ENCODE measurements around the gene GOLM1.

GOLM1 gene

DNA sequence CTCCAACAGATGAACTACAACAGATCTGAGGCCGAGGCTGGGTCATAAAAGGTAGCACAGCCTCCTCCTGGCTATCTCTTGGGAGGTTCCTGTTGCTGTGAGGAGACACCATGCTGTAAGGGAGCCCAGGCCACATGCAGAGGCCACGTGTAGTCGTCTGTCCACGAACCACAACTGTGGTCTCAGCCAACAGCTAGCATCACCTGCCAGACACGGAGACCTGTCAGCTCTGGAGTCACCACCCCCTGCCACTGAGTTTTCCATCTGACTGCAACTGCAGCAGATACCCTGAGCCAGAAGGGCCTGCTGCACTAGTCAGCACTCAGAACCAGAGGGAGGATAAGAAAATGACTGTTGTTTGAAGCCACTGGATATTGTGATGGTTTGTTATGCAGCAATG is 12.7 kb upstream of the GOLM1 start:
- DNase-seq (ENCODE audit: low read depth), result no peak
- TF ChIP-seq, protein P1, sequence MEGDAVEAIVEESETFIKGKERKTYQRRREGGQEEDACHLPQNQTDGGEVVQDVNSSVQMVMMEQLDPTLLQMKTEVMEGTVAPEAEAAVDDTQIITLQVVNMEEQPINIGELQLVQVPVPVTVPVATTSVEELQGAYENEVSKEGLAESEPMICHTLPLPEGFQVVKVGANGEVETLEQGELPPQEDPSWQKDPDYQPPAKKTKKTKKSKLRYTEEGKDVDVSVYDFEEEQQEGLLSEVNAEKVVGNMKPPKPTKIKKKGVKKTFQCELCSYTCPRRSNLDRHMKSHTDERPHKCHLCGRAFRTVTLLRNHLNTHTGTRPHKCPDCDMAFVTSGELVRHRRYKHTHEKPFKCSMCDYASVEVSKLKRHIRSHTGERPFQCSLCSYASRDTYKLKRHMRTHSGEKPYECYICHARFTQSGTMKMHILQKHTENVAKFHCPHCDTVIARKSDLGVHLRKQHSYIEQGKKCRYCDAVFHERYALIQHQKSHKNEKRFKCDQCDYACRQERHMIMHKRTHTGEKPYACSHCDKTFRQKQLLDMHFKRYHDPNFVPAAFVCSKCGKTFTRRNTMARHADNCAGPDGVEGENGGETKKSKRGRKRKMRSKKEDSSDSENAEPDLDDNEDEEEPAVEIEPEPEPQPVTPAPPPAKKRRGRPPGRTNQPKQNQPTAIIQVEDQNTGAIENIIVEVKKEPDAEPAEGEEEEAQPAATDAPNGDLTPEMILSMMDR (conservative IDR thresholded peaks at IDR 0.05; ENCODE audit: control insufficient read depth, insufficient read depth, low read depth, low read length), result no peak
- H3K4me3 ChIP-seq (ENCODE audit: control insufficient read depth, low read depth, low read length), result no peak overlapping the region

DNA sequence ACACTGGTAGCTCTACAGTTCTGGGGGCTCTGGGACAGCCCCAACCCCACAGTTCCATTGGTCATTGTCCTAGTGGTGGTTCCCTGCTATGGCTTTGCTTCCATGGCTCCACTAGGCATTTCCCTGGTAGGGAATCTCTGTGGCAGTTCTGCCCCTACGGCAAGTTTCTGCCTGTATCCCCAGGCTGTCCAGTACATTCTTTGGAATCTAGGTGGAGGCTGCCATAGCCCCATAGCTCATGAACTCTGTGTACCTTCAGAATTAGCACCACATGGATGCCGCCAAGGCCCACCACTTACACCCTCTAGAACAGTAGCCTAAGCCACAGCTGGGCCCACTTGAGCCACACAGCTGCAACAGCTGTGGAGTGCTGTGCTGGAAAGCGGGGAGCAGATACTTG is 3.3 kb upstream of the GOLM1 start:
- no peak overlapping the region for H3K4me3 ChIP-seq (ENCODE audit: control insufficient read depth, low read depth, low read length)
- TF ChIP-seq, protein P1 (conservative IDR thresholded peaks at IDR 0.05; ENCODE audit: control insufficient read depth, insufficient read depth, low read depth, low read length), result no peak
- DNase-seq (ENCODE audit: low read depth), result no peak

DNA sequence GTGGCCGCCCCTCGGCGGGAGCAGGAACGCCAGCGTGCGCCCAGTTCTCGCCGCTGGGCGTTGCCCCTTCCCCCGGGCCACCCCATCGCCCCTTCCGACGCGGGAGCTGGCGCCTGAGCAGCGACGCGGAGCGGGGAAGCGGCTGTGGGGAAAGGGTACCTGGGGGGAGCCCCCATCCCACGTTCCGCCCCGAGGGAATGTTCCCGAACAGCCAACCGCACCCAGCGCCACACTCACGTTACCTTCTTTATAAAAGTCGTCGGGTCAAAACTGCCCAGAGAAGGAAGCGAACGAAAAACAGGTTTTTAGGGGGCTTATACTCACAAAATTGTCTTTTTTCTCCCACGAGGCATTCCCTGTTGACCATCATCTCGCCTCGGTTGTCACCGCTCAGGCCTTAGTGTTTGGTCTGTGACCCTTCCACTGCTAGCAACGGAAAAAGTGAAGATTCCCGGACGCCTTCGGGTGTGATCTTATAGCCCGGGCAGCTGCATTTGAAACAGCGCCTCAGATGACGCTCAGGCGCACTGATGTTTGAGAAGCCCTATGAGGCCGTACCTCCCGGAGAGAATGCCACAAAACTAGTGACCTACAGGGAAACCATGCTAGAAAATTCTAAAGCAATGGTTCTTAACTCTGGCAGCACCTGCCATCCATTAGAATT is 475 bp upstream of the GOLM1 start:
- DNase-seq (ENCODE audit: low read depth), result peak; percentile 66
- TF ChIP-seq, protein P1 (conservative IDR thresholded peaks at IDR 0.05; ENCODE audit: control insufficient read depth, insufficient read depth, low read depth, low read length), result no peak
- peak overlapping the region; percentile 57 for H3K4me3 ChIP-seq (ENCODE audit: control insufficient read depth, low read depth, low read length)

DNA sequence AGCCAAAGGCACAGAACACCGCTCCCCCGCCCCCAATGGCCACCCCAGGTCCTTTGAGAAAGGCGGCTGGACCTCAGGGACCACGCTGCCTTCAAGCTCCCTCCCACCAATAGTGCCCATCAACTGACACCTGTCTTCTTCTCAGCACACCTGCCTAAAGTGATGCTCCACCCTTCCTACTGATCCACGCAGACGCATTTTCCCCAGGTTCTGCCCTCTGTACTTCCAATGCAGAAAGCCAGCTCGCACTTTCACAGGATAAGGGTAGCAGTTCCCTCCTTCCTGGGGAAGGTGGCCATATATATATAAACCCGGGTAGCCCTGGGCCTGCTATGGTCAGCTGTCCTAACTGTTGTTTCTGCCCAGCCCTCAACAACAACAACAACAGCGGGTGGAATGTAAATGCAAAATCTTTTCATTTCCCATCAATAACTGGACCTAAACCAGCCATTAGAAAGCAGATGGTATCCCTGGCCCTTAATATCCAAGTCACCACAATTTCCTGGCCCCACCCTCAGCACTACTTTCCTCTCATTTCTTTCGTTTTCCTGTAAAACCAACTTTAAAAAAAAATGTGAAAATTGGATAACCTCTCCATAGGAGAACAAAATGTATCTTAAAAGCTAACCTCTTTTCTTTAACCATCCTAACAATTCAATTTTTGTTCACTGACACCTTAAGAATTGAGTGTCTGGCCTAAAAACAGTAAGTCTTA is 1.7 kb downstream of the GOLM1 start:
- DNase-seq (ENCODE audit: low read depth), result no peak
- peak overlapping the region; percentile 70 for H3K4me3 ChIP-seq (ENCODE audit: control insufficient read depth, low read depth, low read length)
- TF ChIP-seq, protein P1 (conservative IDR thresholded peaks at IDR 0.05; ENCODE audit: control insufficient read depth, insufficient read depth, low read depth, low read length), result no peak

DNA sequence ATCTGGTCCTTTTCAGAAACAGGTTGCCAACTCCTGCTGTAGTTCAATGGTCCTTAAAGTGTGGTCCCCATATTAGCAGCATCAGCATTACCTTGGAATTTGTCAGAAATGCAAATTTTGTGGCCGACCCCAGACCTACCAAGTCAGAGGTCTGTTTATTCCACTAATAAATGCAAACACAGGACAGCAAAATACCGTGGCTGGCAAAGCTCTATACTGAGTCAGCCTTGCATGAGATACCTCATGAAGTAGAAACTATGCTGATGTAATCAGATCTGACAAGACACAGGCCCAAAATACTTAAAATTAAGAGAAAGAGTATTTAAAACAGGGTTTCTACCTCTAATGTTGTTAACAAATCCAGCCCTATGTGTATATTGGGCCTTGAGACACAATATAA is 3.0 kb downstream of the GOLM1 start:
- TF ChIP-seq, protein P1 (conservative IDR thresholded peaks at IDR 0.05; ENCODE audit: control insufficient read depth, insufficient read depth, low read depth, low read length), result no peak
- DNase-seq (ENCODE audit: low read depth), result peak; percentile 52
- no peak overlapping the region for H3K4me3 ChIP-seq (ENCODE audit: control insufficient read depth, low read depth, low read length)

DNA sequence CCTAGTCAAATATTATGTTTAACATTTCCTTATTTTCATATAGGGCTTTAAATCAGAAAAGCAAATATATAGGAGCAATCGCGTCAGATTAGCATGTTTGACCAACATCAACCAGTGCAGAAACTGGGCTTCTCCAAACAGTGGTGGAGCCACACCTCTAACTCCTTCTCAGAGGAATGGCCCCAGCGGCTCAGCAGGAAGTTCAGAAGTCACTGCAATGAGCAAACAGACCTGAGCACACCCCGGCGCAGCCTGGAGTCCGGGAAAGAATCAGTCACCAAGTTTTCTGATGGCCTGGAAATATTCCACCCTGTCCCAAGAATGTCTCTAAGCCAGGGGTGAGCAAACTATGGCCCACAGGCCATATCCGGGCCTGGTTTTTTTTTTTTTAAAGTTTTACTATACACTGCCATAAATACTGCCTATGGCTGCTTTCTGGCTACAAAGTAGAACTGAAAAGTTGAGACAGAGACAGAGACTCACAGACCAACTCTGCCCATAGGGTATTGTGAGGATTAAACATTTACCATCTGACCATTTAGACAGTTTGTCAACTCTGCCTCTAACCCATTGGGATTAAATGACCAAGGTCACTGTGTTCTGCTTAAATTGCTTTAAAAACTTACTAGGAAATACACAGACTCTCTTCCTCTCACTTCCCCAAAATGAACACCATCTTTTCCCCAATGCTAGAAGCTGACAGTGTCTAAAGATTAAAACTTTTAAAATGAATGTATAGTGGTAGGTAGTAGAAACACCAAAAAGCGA is 5.4 kb downstream of the GOLM1 start:
- DNase-seq (ENCODE audit: low read depth), result no peak
- no peak overlapping the region for H3K4me3 ChIP-seq (ENCODE audit: control insufficient read depth, low read depth, low read length)
- TF ChIP-seq, protein P1 (conservative IDR thresholded peaks at IDR 0.05; ENCODE audit: control insufficient read depth, insufficient read depth, low read depth, low read length), result no peak
